Stimulated activated CD8-positive, alpha-beta memory T cell treated with anti-CD3 and anti-CD28 coated beads, Interleukin-7, amount 100 ng/mL, for 24 hours (primary cell): ENCODE measurements around the gene FGD1.

ENCODE experiments used
- DNase-seq: peaks from one replicate; pipeline ENCODE4 v3.0.0-alpha.2; 2020; ENCODE audit warnings: low read depth

Gene FGD1

DNA sequence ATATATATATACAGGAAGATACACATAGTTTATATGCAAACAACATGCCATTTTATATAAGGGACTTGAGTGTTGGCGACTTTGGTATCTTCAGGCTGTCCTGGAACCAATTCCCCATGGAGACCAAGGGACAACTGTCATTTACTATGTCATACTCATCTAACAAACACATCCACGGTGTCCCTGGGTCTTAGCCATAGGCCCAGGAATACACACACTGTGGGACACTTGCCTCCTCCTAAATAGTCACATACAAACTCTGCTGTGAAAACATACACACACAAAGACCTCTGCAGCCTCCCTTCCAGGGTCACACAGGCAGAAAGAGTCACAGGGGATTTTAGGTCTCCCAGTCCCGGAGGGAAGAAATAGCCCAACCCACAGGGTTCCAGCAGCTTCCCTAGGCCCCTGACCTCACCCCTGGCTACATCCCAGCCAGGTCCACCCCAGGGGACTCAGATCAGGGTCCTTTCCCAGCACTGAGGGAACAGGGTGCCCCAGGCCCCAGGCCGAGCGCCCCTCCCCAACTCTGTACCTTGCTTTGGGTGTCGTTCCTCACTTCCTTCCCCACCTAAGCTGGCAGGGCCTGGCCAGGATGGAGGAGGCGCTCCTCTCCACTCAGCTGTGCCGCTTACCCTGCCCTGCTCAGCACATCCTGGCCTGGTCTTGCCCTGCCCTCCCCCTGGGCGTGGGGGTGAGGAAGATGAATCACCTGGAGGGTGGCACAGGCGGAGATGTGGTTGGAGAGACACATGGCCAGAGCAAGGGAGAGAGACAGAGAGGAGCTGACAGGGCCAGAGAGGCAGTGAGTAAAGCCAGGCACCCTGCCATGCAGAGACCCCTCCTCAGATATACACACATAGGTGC lies 21.8 kb downstream of the FGD1 start:
- DNase-seq: no peak

DNA sequence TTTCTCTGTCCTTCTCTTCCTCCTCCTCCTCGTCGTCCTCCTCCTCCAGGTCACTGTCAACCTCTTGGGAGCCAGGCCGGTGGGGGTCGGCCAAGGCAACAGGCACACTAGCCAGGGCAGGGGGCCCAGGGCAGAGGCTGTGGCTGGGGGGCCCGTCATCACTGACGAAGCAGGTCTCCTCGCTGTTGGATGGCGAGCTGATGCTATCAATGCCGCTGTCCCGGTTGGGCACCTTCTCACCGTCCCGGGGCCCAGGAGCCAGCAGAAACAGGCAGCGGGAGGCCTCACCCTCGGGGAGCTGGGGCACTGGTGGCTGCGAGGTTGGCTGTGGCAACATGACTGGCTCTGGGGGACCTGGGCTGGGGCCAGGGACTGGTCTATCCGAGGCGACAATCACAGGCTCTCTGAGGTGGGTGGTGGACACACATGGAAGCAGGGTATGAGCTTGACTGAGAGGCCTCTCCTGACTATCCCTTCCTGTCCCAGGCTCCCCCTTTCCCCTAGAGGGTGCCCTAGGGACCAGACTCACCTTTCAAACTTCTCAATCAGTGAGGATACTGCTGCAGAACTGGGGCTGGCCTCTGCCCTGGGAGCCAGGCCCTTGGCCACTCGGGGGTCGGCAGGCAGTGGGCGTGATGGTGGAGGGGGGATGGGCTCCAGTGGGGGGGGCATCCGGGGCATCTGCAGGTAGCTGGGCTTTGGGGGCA lies 25.8 kb downstream of the FGD1 start:
- DNase-seq: no peak

DNA sequence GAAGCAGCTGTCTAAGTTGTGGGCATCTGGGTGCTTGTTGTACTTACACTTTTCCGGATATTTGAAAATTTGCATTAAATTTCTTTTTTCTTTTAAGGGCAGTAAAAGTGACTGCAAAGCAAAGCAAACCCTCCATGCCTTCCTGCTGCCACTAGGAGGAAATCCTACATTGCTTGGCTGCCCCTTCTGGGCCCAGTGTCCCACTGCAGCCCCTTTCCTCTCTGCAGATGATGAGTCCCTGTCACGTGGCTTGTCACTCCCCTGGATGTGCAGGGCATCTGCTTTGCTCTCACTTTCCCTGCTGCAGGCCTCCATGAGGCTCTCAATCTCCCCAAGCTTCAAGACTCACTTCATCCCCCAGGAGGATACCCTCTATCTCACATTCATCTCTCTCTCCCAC lies 43.1 kb downstream of the FGD1 start:
- DNase-seq: no peak

DNA sequence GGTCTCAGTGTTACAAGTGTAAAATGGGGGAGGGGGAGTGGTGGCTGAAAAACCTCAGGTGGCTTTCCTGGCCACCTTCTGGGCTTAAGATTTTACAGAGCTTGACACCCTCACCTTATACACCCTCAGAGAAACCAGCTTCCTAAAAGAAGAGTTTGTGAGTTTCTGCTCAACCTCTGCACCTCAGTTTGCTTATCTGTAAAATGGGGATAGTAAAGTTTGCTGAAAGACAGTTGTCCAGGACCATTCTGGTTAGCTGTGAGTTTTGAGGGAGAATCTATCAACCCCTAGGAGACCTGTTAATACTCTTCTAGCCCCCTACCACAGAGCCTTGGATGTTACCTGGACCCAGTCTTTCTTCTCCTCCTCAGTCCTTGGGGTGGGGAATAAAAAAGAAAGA lies 46.1 kb downstream of the FGD1 start:
- DNase-seq: no peak

DNA sequence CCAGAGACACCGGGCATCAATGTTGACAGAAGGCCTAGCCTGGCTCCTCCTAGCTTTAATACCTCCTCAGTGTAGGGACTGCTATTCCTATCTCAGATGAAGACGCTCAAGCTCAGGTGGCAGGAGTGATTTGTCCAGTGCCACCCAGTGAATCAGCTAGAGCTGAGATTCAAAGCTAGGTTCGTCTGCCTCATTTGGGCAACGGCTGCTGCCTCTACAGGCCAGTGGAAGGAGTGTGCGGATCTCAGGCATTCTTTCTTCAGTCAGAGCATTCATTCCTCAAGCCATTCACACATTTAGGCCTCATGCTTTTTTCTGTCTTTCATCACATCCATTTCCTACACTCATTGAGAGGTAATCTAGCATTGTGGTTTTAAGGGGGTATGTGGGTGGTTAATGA lies 48.6 kb downstream of the FGD1 start:
- no peak for DNase-seq

DNA sequence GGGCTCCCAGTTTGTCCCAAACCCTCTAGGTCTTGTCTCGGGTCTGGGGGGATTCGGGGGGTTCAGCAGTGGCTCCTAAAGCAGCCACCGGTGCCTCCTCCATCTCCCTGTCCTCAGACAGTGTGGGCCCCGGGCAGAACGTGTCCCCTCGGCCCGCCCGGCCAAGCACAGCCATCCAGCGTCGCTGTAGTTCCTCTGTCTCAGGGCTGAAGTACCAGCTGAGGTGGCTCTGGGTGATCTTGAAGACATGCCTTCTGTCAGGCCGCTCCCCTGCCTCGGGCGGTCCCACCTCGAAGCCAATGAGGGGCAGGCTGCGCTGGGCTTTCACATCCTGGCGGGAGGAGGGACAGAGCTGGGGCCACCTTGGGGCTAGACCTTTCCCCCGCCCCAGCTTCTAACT lies 50.0 kb downstream of the FGD1 start:
- DNase-seq: no peak

DNA sequence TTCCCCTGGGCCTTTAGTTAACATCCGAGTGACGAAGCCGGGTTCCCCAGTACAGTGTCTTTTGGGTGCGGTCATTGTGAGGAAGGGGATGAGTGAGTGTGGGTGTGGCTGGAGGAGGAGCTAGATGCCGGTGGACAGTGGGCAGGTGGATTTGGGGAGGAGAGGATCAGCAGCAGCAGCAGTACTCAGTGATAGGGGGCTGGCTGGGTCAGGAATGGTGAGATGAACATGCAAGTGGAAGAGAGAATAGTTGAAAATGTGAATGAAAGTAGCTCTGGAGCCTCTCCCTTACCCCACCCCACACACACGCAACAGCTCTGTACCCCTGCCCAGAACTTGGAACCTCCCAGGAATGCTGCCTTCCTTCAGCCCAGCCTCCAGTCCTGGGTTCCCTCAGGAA lies 51.3 kb downstream of the FGD1 start:
- DNase-seq: no peak

DNA sequence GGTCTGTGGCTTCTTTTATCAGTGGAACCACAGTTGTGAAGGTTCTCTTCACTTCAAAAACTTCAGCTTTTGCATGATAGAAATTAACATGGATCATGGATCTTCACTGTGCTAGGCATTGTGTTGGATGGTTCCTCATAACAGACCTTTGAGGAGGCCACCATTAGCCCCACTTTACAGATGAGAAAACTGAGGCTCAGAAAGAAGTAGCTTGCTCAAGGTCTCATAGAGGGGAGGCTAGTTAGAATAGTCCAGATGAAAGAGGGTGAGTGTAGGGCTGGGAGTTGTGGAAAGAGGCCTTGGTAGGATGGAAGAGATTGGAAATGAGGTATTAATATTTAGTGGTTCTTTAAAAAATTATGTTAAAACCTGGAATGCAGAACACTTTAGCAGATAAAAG lies 53.2 kb downstream of the FGD1 start:
- DNase-seq: no peak

DNA sequence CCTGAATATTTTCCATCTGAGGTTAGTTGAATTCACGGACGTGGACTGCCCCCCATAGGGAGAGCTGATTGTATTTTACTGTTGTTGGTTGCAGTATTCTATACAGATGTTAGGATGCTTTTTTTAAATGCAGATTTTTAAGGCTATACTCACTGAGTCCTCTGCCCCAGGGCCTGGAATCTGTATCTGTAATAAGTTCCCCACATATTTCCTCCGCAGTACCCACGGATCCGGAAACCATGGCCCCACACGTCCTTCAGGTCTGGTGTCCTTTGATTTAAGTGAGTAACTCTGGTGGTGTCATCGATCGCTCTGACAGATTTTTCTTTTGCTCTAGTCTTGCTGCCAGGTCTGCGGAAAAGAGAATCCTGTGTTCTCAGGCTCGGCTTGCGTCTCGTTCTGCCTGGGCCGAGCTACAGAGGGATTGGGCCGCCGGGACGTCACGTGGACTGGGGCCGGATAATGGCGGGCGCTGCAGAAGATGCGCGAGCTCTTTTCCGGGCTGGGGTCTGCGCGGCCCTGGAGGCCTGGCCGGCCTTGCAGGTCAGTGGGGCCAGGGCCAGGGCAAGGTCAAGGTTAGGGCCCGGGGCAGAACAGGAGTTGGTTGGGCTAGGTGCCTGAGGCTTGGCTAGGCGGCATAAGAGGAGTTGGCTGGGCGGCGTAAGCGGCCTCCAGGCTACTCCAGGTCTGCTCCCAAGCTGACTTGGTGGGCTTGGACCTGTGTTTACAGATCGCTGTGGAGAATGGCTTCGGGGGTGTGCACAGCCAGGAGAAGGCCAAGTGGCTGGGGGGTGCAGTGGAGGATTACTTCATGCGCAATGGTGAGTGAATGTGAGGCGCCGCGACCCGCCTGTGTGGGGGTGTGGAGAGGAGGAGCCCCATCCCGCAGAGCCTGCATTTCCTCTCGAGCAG lies 55.8 kb downstream of the FGD1 start, which contains the start of gene TSR2:
TSS of gene TSR2 (plus strand) at position 445 of the 912 bp plus-strand sequence. CDS start at position 463, 18 bp downstream.
- peak; percentile 44 for DNase-seq

DNA sequence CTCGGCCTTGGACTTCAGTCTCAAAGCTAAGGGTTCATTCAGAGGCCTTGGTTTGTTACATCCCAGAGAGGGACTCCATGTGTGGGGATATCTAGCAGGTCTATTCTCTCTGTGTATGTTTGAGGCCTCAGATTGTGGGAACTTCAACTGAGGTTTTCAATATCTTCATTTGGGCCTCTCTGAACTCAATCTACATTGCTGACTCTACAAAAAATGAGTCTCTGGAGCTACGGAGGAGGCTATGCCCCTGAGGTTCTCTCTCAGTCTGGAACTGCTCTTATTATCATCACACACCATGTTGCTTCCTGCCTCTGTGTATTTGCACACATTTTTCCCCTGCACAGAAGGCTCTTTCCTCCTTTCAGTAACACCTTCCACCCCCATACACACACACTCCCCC lies 60.9 kb downstream of the FGD1 start:
- DNase-seq: no peak

DNA sequence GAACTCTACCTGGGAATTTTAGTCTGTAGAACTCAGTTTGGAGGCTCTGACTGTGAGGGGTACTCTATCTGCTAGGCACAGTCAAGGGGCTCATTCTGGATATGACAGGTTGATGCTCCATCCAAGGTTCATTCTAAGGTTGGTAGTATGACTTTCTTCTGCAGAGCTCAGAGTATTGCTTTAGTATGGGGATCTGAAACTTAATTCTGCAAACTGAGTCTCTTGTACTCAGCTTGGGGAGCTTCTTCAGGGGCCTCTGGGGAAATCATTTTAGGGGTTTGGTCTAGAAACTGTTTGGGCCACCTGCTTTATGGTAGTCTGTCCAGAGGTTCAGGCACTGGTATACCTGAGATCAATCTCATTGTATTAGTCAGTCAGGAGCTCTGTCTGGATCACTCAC lies 65.5 kb downstream of the FGD1 start:
- DNase-seq: no peak

DNA sequence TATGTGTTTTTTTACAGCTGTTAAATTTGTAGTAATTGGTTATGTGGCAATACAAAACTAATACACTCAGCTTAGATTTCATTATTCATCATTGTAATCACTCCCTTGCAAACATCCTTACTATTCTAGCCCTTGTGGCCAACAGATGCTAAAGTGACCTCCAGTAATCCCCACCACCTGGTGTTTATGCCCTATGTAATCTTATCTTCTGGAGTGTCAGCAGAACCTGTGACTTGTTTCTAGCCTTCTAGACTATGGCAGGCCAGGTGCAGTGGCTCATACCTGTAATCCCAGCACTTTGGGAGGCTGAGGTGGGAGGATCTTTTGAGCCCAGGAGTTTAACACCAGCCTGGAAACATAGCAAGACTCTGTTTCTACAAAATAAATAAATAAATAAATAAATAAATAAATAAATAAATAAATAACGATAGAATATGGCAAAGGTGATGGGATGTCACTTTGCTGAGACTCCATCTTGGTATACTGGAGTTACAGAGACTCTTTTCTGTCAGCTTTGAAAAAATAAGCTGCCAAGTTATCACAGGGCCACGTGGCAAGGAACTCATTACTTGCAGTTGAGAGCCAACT lies 68.1 kb downstream of the FGD1 start:
- no peak for DNase-seq

DNA sequence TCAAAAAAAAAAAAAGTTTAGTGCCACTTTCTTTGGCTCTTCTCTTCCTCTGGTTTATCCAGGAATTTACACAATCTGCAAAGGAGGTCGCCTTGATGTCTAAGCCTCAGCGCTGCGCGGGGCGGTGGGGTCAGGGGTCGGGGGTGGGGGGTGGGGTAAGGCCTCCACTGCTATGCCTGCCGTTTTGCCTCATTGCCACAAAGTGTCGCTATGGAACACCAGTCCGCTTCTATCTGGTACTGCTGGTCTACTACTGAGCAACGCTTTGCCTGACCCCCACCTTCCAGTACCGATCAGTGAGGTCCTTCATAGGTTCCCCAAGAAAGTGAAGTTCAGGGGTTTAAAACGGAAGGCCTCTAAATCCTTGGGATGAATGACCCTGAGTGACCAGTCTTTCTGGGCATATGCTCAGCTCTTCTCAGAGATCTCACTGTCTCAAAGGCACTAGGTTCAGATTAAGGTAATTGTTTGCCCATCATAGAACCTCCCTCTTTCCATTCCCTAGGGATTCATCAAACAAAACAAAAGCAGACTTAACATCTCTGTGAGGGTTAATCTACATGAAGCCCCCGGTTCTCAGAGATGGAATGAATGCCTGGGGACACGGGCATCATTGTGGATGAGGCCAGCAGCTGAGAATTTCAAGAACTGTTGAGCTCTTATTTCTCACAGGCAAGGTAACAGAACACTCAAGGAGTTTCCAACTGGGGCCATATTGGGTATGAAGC lies 72.7 kb downstream of the FGD1 start:
- DNase-seq: no peak

DNA sequence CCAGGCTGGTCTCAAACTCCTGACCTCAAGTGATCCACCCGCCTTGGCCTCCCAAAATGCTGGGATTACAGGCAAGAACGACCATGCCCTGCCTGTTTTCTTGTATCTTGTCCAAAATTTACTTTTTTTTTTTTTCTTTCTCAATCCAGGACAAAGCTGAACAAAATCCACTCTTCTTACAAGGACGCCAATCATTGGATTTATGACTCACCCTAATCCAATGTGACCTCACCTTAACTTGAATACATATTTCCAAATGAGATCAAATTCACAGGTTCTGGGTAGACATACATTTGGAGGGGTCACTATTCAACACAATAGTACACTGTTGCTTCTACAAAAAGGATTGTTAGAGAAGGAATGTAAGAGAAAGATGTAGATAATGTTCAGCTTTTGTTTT lies 73.9 kb downstream of the FGD1 start:
- DNase-seq: no peak

DNA sequence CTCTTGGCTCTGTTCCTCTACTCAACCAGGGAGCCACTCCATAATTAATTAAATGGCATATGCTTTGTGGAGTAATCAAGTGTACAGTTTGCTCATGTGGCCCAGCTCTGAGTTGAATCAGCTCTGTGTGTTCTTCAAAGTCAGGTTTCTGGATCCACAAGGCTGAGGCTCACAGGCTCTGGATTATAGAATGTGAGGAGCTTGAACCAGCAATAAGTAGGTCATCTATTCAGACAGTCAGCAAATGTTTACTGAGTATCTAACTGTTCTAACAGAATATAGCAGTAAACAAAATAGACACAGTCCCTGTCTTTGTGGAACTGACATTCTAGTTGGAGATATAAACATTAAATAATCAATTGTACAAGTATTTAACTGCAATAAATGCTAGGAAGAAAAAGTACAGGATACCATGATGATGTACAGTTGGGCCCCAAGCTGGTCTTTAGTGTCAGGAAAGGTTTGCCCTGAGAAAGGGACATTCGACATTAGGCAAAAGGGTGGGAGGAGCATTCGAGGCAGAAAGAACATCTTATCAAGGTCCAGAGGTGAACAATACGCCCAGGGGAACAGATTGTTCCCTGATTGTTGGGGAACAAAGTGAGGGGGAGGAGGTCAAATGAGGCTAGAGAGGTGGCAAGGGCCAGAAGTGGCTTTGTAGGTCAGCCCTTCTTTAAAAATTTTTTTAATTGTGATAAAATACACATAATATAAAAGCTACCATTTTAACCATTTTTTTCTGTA lies 76.3 kb downstream of the FGD1 start:
- no peak for DNase-seq

DNA sequence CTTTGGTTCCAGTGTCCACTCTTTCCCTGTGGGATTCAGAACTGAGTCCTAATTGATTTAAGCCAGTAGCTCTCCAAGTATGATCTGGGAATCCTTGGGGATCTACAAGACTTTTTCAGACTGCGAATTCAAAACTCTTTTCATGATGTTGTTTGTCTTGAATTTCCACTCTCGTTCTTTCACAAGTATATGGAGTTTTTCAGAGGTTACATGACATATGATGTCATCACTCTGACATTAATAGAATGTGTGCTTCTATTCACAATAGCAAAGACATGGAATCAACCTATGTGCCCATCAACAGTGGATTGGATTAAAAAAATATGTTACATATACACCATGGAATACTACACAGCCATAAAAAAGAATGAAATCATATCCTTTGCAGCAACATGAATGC lies 79.1 kb downstream of the FGD1 start:
- no peak for DNase-seq

DNA sequence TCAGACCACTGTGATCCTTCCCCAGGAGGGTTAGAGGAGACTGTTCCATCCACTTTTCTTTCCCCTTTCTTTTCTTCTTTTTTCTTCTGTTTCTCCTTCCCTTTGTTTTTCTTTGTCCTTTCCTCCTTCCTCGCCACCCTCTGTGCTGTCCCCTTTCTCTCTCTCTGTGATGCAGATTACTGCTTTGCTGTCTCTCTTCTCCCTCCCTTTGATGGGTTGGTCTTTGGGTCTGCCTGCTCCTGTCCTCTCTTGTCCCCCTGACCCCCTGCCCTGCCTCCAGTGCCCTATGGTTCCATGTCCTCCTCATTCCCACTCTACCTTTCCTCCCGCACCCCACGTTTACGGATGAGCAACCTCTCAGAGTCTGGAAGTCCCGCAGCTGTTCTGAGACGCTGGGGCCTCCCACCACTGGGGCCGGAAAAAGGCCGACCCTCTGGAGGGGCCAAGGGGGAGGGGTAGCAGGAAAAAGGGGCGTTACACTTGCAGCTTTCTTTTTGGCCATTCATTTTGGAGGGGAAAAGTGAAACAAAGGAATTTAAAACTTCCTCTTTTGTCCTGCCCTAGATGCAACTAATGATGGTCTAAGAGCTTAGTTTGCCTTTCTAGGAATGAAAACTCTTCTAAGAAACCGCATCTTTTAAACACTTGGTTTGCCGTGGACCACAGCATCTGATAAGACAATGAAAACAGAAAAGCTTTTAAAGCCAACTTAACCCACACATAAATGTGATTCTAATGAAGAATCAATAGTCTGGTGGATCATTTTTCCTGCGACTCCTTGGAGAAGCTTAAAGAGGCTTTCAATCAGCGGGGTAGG lies 80.3 kb downstream of the FGD1 start:
- DNase-seq: no peak

DNA sequence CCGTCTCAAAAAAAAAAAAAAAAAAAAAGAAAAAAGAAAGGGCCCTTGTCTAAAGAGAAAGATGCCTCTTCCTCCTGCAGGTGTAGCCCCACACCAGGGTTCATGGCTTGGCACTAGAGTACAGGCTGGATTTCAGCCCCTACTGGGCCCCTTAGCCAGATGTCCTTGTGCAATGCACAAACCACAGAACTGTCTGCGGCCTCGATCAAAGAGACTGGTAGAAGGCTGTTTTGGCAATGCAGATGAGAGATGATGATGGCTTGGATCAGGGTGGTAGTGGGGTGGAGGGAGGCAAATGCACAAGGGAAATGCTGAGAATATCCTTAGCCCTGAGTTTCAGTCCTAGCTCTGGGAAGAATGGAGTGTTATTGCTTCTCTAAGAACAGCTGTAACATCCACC lies 82.3 kb downstream of the FGD1 start:
- DNase-seq: no peak

DNA sequence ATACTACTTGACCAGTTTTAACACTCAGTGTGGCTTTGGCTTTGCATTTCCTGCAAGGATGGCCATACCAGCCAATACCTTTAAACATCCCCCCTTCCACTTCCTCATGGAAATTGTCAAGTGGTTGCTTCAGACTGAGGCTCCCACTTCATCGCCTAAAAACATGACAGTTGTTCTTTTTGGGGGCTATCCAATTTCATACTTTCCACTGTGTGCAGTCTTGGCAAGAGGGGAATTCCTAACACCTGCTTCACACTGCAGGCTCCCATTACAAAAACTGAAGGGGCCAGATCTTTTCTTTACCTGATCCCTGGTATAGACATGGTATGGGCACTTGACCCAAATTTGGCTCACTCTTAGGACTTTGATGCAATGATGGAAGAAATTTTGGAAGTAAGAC lies 84.3 kb downstream of the FGD1 start:
- no peak for DNase-seq

DNA sequence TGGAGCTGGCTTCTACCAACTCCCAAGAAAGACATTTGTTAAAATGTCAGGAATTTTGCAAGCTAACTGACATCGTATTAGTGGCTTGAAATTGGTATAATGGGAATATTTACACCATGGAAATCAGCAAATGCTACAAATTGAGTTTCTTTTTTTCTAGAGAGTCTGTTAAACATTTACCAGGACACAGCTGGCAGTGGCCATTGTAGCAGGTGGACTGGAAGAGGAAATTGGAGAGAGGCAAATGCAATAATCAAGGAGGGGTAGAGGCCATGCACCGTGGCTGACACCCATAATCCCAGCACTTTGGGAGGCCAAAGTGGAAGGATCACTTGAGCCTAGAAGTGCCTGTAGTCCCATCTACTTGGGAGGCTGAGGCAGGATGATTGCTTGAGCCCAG lies 88.8 kb downstream of the FGD1 start:
- DNase-seq: no peak
